Activated naive CD8-positive, alpha-beta T cell treated with anti-CD3 and anti-CD28 coated beads for 36 hours (primary cell): Measurements from ENCODE around the gene WFDC11. TPM values are rescaled to one million over a fixed set of nuclear protein-coding genes. Genes with fewer than 3 reads are reported as not detected.
"Not testable (repeated sequence)": the region's sequence is repeated elsewhere in the genome, so short reads cannot be mapped to it uniquely, and the experiment has no call there.

Source experiments
- DNase-seq: peaks from one replicate; pipeline ENCODE4 v3.0.0; 2021
- H3K27ac Mint-ChIP-seq: one replicate; pipeline ENCODE4 v1.8.0; 2022; ENCODE audit warnings: mild to moderate bottlenecking, moderate library complexity, mixed read lengths
- H3K27me3 Mint-ChIP-seq: one replicate; pipeline ENCODE4 v1.8.0; 2022; ENCODE audit warnings: mild to moderate bottlenecking, mixed read lengths
- H3K36me3 Mint-ChIP-seq: one replicate; pipeline ENCODE4 v1.8.0; 2021; ENCODE audit warnings: mild to moderate bottlenecking, mixed read lengths
- H3K4me1 Mint-ChIP-seq: one replicate; pipeline ENCODE4 v1.8.0; 2021; ENCODE audit warnings: mixed read lengths
- H3K4me3 Mint-ChIP-seq: one replicate; pipeline ENCODE4 v1.8.0; 2022; ENCODE audit warnings: mild to moderate bottlenecking, moderate library complexity, mixed read lengths
- H3K9me3 Mint-ChIP-seq: one replicate; pipeline ENCODE4 v1.8.0; 2022; ENCODE audit warnings: mixed read lengths
- total RNA-seq, 2 experiments: library from RNA; stranded (reverse); gene quantifications; one replicate each; pipeline ENCODE4 v1.2.3, GENCODE V29; 2021

WFDC11 gene
- total RNA-seq, result not detected

- Mint-ChIP-seq H3K36me3 (no peaks in the 10 kb centered on the region), H3K27me3 (peaks cover 28% of the 10 kb centered on the region), H3K4me1 (no peaks in the 10 kb centered on the region), H3K9me3 (no peaks in the 10 kb centered on the region), H3K4me3 (no peak within 1 kb of the TSS), H3K27ac (no peak within 1 kb of the TSS)
- DNase-seq, result no peak
Measured at GRCh38 chr20:45670139-45670538, at the start of gene WFDC11. Gene WFDC11, minus strand, starts transcription at chr20:45670239. Its CDS starts 19,639 bp downstream, at chr20:45650600.

GRCh38 chr20:45716141-45716688, 46.2 kb upstream of the WFDC11 start:
- not testable (repeated sequence) for H3K36me3 Mint-ChIP-seq, H3K9me3 Mint-ChIP-seq, H3K27ac Mint-ChIP-seq, H3K4me1 Mint-ChIP-seq, H3K4me3 Mint-ChIP-seq, DNase-seq
- H3K27me3 Mint-ChIP-seq, result peaks cover 59% of the 10 kb centered on the region

GRCh38 chr20:45704969-45705637, 35.1 kb upstream of the WFDC11 start, which contains the start of gene WFDC10B:
Gene WFDC10B, minus strand, starts transcription at chr20:45705019. Its CDS starts 19,027 bp downstream, at chr20:45685992.
- DNase-seq, result no peak
- no peaks in the 10 kb centered on the region for H3K9me3 Mint-ChIP-seq
- H3K4me1 Mint-ChIP-seq, result no peaks in the 10 kb centered on the region
- H3K27ac Mint-ChIP-seq, result no peak within 1 kb of the TSS
- H3K27me3 Mint-ChIP-seq, result peaks cover 24% of the 10 kb centered on the region
- H3K4me3 Mint-ChIP-seq, result no peak within 1 kb of the TSS
- H3K36me3 Mint-ChIP-seq, result peaks cover 2% of the 10 kb centered on the region

GRCh38 chr20:45701873-45702272, 31.8 kb upstream of the WFDC11 start, which contains the start of gene WFDC13:
Gene WFDC13, plus strand, starts transcription at chr20:45702038. Its CDS starts 86 bp downstream, at chr20:45702124.
- Mint-ChIP-seq H3K36me3 (peaks cover 2% of the 10 kb centered on the region), H3K9me3 (no peaks in the 10 kb centered on the region), H3K4me3 (no peak within 1 kb of the TSS), H3K4me1 (no peaks in the 10 kb centered on the region), H3K27me3 (peaks cover 9% of the 10 kb centered on the region), H3K27ac (no peak within 1 kb of the TSS)
- no peak for DNase-seq

GRCh38 chr20:45701104-45701503, 31.1 kb upstream of the WFDC11 start:
- Mint-ChIP-seq H3K9me3 (no peaks in the 10 kb centered on the region), H3K27ac (no peak overlapping the region), H3K4me3 (no peak overlapping the region), H3K36me3 (peaks cover 2% of the 10 kb centered on the region), H3K4me1 (no peaks in the 10 kb centered on the region), H3K27me3 (peaks cover 10% of the 10 kb centered on the region)
- no peak for DNase-seq

- H3K36me3 Mint-ChIP-seq, result no peaks in the 10 kb centered on the region
- H3K4me3 Mint-ChIP-seq, result no peak overlapping the region
- no peak for DNase-seq
- no peaks in the 10 kb centered on the region for H3K4me1 Mint-ChIP-seq
- H3K27me3 Mint-ChIP-seq, result peaks cover 38% of the 10 kb centered on the region
- peaks cover under 1% of the 10 kb centered on the region for H3K9me3 Mint-ChIP-seq
- no peak overlapping the region for H3K27ac Mint-ChIP-seq
Measured at GRCh38 chr20:45695496-45695895, 25.5 kb upstream of the WFDC11 start.

- not testable (repeated sequence) for H3K4me1 Mint-ChIP-seq, H3K36me3 Mint-ChIP-seq
- peaks cover 41% of the 10 kb centered on the region for H3K27me3 Mint-ChIP-seq
Measured at GRCh38 chr20:45693346-45693745, 23.3 kb upstream of the WFDC11 start.

GRCh38 chr20:45685896-45686295, 15.9 kb upstream of the WFDC11 start:
- Mint-ChIP-seq H3K27me3 (peaks cover 21% of the 10 kb centered on the region), H3K9me3 (peaks cover 2% of the 10 kb centered on the region), H3K4me1 (no peaks in the 10 kb centered on the region), H3K36me3 (no peaks in the 10 kb centered on the region), H3K4me3 (no peak overlapping the region), H3K27ac (no peak overlapping the region)
- no peak for DNase-seq

More at GRCh38 chr20:45693346-45693745, 23.3 kb upstream of the WFDC11 start:
- H3K9me3 Mint-ChIP-seq, H3K27ac Mint-ChIP-seq, H3K4me3 Mint-ChIP-seq, DNase-seq: not testable (repeated sequence)

GRCh38 chr20:45679650-45680049, 9.6 kb upstream of the WFDC11 start:
- Mint-ChIP-seq H3K36me3 (no peaks in the 10 kb centered on the region), H3K4me1 (no peaks in the 10 kb centered on the region), H3K27me3 (peaks cover 19% of the 10 kb centered on the region), H3K9me3 (peaks cover 19% of the 10 kb centered on the region), H3K27ac (no peak overlapping the region), H3K4me3 (no peak overlapping the region)
- DNase-seq, result no peak

GRCh38 chr20:45672765-45673164, 2.7 kb upstream of the WFDC11 start:
- Mint-ChIP-seq H3K9me3 (peaks cover 6% of the 10 kb centered on the region), H3K36me3 (no peaks in the 10 kb centered on the region), H3K27me3 (peaks cover 37% of the 10 kb centered on the region), H3K27ac (no peak overlapping the region), H3K4me3 (no peak overlapping the region), H3K4me1 (no peaks in the 10 kb centered on the region)
- DNase-seq, result no peak

GRCh38 chr20:45657038-45657437, 13.0 kb downstream of the WFDC11 start:
- H3K4me3 Mint-ChIP-seq, result not testable (repeated sequence)

GRCh38 chr20:45651726-45652125, 18.3 kb downstream of the WFDC11 start:
- H3K36me3 Mint-ChIP-seq, H3K4me3 Mint-ChIP-seq, H3K27me3 Mint-ChIP-seq, DNase-seq, H3K4me1 Mint-ChIP-seq, H3K9me3 Mint-ChIP-seq, H3K27ac Mint-ChIP-seq: not testable (repeated sequence)

More at GRCh38 chr20:45657038-45657437, 13.0 kb downstream of the WFDC11 start:
- H3K27ac Mint-ChIP-seq, H3K36me3 Mint-ChIP-seq, H3K9me3 Mint-ChIP-seq, DNase-seq, H3K4me1 Mint-ChIP-seq, H3K27me3 Mint-ChIP-seq: not testable (repeated sequence)

- H3K36me3 Mint-ChIP-seq, result no peaks in the 10 kb centered on the region
Measured at GRCh38 chr20:45649312-45649863, 20.7 kb downstream of the WFDC11 start.

GRCh38 chr20:45647441-45648050, 22.5 kb downstream of the WFDC11 start:
- Mint-ChIP-seq H3K36me3 (no peaks in the 10 kb centered on the region), H3K27me3 (peaks cover 16% of the 10 kb centered on the region), H3K9me3 (no peaks in the 10 kb centered on the region), H3K27ac (no peak overlapping the region), H3K4me1 (no peaks in the 10 kb centered on the region), H3K4me3 (no peak overlapping the region)
- DNase-seq, result no peak

More at GRCh38 chr20:45649312-45649863, 20.7 kb downstream of the WFDC11 start:
- Mint-ChIP-seq H3K4me1 (no peaks in the 10 kb centered on the region), H3K4me3 (no peak overlapping the region), H3K27me3 (peaks cover 10% of the 10 kb centered on the region), H3K9me3 (no peaks in the 10 kb centered on the region), H3K27ac (no peak overlapping the region)
- DNase-seq, result no peak

- Mint-ChIP-seq H3K4me1 (no peaks in the 10 kb centered on the region), H3K4me3 (no peak overlapping the region), H3K9me3 (no peaks in the 10 kb centered on the region), H3K27me3 (peaks cover 18% of the 10 kb centered on the region), H3K27ac (no peak overlapping the region), H3K36me3 (no peaks in the 10 kb centered on the region)
- no peak for DNase-seq
Measured at GRCh38 chr20:45646875-45647274, 23.2 kb downstream of the WFDC11 start.
